AG09309 (cell line): ENCODE measurements around the gene MEN1.

Source experiments
- DNase-seq: peaks from one replicate; pipeline ENCODE4 v3.0.0-alpha.2; 2010; ENCODE audit warnings: low read depth
- H3K4me3 ChIP-seq: 2 replicates; pipeline ENCODE4 v1.5.1; 2011; ENCODE audit warnings: mild to moderate bottlenecking, low read depth, low read length, moderate library complexity; ENCODE audit not compliant: control insufficient read depth
- TF ChIP-seq, protein P1 (sequence below): IDR thresholded peaks from 2 replicates; pipeline ENCODE4 v1.5.1; 2011; ENCODE audit warnings: mild to moderate bottlenecking, low read depth, low read length, inconsistent platforms; ENCODE audit not compliant: insufficient read depth, control insufficient read depth; ENCODE audit errors: missing control alignments

Gene MEN1

GRCh38 chr11:64855596-64856304 is 45.4 kb upstream of the MEN1 start:
- no peak for DNase-seq
- no peak overlapping the region for H3K4me3 ChIP-seq

GRCh38 chr11:64854534-64855502 is 44.5 kb upstream of the MEN1 start:
- H3K4me3 ChIP-seq = no peak overlapping the region
- TF ChIP-seq, protein P1, sequence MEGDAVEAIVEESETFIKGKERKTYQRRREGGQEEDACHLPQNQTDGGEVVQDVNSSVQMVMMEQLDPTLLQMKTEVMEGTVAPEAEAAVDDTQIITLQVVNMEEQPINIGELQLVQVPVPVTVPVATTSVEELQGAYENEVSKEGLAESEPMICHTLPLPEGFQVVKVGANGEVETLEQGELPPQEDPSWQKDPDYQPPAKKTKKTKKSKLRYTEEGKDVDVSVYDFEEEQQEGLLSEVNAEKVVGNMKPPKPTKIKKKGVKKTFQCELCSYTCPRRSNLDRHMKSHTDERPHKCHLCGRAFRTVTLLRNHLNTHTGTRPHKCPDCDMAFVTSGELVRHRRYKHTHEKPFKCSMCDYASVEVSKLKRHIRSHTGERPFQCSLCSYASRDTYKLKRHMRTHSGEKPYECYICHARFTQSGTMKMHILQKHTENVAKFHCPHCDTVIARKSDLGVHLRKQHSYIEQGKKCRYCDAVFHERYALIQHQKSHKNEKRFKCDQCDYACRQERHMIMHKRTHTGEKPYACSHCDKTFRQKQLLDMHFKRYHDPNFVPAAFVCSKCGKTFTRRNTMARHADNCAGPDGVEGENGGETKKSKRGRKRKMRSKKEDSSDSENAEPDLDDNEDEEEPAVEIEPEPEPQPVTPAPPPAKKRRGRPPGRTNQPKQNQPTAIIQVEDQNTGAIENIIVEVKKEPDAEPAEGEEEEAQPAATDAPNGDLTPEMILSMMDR = no peak
- no peak for DNase-seq

More at GRCh38 chr11:64855596-64856304, 45.4 kb upstream of the MEN1 start:
- TF ChIP-seq, protein P1 = no peak

DNA sequence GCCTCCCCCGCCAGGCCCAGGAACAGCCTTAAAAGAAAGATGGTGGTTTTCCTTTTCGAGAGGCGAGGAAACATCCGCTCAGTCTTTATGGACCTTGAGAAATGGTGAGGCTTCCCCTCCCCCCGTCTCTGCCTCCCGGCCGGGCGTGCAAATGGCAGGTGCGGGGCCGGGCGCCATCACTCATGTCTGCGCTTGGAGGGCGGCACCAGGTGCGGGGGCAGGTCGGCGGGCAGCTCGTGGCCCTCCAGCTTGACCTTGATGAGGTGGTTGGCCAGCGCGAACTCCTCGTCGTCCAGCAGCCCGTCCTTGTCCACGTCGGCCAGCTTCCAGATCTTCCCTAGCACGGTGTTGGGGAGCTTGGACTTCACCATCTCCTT is 43.8 kb upstream of the MEN1 start:
- DNase-seq = no peak
- TF ChIP-seq, protein P1 = no peak
- no peak overlapping the region for H3K4me3 ChIP-seq

GRCh38 chr11:64853709-64854108 is 43.4 kb upstream of the MEN1 start:
- TF ChIP-seq, protein P1 = no peak
- DNase-seq = no peak
- H3K4me3 ChIP-seq = no peak overlapping the region

DNA sequence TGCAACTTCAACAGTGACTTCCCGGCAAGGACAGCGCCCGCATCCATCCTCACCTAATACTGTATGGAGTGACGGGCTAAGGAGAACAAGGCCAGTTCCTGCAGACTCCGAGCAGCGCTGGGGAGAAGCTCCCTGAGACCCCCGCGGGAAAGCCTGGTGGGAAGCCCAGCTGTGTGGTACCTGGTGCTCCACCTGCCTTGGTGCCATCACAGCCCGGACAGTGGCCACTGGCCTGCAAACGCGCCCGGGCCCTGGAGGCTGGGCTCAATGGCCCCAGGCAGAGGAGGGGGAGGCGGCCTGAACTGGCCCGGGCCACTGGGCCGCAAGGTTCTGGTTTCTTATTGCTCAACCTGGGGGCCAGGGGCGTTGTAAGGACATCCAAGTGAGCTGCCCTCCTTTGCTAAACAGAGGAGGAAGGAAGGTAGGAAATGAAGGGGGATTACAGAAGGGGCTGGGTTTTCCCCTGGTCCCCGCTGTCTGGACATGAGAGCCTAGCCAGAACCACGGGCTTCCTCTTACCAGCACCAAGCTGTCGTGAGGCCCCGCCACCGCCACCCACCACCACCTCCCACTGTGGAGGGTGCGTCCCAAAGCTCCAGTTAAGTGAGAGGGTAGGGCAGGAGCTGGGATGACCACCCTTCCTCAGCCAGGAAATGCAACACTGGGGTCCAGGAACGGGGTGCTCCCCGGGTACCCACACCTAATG is 42.6 kb upstream of the MEN1 start:
- no peak for DNase-seq
- TF ChIP-seq, protein P1 = no peak
- H3K4me3 ChIP-seq = no peak overlapping the region

- no peak overlapping the region for H3K4me3 ChIP-seq
- DNase-seq = no peak
- TF ChIP-seq, protein P1 = no peak
These were observed 41.5 kb upstream of the MEN1 start for GRCh38 chr11:64851831-64852351.
